Globus pallidus (tissue), 1 donor: Measurements from ENCODE around the gene TERB2.
"Not testable (repeated sequence)": the region's sequence is repeated elsewhere in the genome, so short reads cannot be mapped to it uniquely, and the experiment has no call there.

Source experiments
- DNase-seq: peaks from one replicate; pipeline ENCODE4 v3.0.0-alpha.2; 2015; ENCODE audit warnings: low spot score

TERB2 gene, protein sequence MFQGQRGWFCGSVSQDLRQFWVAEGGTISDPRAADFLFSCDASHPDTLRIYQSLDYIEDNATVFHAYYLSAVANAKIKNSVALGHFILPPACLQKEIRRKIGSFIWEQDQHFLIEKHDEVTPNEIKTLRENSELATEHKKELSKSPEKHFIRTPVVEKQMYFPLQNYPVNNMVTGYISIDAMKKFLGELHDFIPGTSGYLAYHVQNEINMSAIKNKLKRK

DNA sequence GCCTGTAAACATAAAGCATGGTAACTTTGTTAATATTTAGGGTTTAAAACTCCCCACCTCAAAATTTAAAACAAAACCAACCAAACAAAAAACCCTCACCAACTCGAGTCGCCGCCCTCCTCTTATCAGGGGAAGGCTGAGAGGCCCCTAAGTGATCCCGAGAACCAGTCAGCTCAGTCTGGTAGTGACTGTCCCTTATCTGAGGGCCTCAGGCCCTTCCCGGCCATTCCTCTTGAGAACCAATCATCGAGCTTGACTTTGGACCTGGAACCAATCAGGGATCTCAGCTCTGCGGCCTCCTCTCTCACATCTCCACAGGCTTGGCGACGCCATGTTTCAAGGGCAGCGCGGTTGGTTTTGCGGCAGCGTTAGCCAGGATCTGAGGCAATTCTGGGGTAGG lies at the start of gene TERB2:
TERB2 (plus strand) TSS at position 300 of the 400 bp plus-strand sequence; CDS start at position 332, 32 bp downstream.
- DNase-seq, result no peak

DNA sequence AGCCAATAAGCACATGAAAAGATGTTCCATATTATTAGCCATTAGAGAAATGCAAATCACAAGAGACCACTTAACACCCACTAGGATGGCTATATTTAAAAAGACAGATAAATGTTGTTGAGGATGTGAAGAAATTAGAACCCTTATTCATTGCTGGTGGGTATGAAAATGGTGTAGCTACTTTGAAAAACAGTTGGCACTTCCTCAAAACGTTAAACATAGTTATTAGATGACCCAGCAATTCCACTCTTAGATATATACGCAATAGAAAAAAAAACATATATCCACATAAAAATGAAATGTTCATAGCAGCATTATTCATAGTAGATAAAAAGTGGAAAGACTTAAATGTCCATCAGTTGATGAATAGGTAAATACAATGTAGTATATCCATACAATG lies 47.1 kb upstream of the TERB2 start:
- DNase-seq, result no peak

DNA sequence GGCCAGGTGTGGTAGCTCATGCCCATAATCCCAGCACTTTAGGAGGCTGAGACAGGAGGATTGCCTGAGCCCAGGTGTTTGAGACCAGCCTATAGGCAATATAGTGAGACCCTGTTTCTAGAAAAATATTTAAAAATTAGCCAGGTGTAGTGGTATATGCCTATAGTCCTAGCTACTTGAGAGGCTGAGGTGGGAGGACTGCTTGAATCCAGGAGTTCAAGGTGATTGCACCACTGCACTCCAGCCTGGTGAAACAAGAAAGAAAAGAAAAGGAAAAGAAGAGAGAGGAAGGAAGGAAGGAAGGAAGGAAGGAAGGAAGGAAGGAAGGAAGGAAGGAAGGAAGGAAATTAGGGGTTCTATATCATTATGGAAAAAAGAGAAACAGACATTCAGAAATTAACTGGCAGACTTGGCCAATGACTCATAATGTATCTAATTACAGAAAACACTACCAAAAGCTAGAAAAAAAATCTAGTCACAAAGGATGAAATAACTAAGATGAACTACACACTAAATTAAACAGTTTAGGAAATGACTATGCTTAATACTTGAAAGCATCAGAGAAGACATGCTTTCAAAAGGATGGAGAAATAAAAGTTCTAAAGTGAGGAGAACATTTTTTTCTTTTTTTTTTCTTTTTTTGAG lies 45.4 kb upstream of the TERB2 start:
- DNase-seq, result no peak

DNA sequence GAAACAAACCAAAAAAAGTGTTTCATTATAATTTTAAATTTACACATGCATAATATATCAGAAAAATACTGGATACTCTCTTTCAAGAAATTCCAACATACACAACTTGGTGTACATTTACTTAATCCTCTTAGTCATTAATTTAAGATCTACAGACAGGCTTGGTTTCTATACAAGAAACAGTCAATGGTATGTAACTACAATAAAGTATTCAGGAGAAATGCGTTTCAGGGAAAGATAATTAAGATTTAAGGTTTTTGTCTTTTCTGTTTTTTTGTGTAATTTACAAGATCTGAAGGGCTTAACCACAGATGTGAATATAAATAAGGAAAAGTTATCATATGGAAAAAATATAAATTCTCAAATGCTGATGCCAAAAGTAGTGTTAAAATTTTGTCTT lies 44.3 kb upstream of the TERB2 start:
- DNase-seq, result not testable (repeated sequence)

DNA sequence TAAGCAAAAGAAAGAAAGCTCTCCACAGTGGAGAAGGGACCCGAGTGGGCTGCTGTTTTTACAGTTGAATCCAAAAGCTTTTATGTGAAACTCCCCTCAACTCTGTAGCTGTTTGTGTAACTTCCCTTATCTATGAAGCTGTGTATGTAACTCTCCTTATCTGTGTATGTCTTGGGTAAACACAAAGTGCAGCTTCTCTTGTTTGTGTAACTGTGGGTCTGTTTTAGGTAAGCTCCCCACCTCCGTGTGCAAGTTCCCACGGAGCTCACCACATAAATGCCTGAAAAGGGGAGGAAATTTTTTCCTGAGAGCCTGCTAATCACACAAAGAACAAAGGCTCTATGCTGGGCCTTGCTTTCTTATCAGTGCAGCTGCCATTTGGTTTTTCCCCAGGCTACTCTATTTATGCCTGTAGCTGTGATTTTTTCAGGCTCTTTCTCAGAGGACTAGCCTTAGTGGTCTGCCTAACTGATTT lies 43.5 kb upstream of the TERB2 start:
- not testable (repeated sequence) for DNase-seq

DNA sequence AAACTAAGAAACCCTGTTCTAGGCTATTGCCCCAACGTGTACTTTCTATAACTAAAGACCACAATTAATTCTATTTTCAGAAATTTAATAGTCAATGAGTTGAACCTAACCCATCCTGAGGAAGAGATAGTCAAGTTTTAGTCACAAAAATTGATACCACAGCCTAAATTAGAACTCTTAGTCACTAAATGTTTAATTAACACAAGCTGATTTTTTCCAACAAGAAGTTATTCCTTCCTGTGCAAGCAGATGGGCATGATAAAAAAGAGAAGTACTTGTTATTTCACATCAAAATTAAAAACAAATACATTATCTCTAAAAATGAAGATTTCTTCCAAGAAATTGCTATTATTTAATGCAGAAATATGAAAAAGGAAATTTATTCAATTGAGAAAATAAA lies 38.4 kb upstream of the TERB2 start:
- DNase-seq, result no peak

DNA sequence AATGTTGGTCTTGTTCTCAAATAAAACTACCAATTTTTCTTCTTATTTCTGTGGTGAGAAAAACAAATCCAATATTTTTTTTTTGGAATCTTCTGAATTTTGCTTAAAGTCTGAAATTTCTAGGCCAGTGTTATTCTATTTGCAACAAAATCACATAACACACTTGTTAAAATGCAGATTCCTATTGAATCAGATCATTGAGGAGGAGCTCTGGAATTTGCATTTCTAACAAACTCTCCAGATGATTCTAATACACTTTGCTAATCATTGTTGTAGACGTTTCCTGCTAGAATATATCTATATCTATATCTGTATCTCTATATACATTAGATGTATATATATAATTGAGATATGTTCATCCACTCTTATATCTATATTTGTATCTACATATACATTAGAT lies 27.8 kb upstream of the TERB2 start:
- DNase-seq, result not testable (repeated sequence)

DNA sequence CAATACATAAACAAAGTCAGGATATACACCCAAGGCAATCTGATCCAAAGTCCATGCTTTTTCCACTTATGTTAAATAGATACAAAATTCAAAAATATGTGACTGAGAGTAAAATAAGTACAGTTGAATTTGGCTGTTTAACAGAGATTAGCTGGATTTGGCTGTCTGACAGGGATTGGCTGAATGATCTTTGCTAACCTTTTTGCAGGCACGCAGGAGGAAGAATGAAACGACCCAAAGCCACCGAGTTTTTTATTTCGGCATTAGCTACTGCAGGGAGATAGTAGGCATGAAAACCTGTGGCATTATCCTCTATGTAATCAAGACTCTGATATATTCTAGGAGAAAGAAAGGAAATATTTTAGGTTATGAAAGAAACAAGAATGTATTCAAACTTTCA lies 26.2 kb upstream of the TERB2 start:
- not testable (repeated sequence) for DNase-seq

DNA sequence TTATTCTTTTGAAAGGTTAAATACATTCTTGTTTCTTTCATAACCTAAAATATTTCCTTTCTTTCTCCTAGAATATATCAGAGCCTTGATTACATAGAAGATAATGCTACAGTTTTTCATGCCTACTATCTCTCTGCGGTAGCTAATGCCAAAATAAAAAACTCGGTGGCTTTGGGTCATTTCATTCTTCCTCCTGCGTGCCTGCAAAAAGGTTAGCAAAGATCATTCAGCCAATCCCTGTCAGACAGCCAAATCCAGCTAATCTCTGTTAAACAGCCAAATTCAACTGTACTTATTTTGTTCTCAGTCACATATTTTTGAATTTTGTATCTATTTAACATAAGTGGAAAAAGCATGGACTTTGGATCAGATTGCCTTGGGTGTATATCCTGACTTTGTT lies 1.8 kb downstream of the TERB2 start:
- not testable (repeated sequence) for DNase-seq

DNA sequence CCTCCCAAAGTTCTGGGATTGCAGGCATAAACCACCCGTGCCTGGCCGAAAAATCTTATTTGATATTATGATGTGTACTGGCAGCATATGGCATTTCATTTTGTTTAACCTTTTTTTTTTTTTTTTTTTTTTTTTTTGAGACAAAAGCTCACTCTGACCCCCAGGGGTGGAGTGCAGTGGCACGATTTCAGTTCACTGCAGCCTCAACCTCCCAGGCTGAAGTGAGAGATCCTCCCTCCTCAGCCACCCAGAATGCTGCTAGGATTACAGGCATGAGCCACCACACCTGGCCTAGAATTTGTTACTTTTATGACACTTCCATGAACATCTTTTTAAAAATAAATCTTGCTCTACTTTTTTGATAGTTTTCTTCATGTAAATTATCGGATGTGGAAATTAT lies 12.0 kb downstream of the TERB2 start:
- DNase-seq, result no peak

DNA sequence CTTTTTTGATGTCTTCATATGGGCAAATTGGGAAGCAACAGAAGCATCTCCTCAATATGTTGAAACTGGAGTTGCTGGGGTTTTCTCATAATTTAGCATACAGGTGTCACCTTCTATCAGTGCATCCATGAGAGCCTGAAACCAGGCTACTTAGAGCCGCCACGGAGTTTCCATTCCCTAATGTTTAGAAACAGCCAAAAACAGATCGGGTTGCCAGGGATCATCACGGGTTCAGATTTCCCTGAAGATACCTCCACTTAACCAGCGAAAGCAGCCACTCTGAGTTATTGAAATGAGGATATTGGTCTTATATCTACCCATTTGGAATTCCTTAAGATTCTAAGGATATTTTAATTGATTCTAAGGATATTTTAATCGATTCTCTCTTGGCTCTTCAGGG lies 14.5 kb downstream of the TERB2 start:
- no peak for DNase-seq

DNA sequence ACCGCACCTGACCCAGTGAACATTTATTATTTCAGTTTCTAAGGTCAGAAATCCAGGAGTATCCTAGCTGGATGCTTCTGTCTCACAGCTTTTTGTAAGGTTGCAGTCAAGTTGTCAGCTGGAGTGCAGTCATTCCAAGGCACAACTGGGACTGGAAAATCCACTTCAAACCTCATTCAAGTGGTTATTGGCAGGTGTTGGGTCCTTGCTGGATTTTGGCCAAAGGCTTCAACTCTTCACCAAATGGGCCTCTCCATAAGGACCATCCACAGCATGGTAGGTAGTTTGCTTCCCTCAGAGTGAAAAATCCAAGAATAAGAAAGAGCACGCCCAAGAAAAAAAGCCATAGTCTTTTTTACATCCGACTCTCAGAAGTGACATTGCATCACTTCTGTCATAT lies 19.7 kb downstream of the TERB2 start:
- DNase-seq, result not testable (repeated sequence)

DNA sequence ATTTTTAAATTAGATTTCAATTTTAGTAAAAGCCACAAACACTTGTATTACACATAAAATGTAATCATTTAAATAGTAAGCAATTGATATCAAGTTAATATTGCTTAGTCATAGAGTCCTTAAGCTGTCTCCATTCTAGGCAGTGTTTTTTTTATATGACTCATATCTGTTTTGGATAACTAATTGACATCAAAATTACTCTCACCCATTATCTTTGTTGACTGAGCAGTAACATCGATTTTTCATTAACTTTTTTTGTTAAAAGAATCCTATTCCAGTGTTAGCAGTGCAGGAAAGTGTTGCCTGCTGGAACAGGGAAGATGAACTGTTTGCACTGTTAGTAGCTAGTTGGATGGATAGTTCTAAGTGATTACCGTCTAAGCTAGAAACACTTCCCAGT lies 21.3 kb downstream of the TERB2 start:
- not testable (repeated sequence) for DNase-seq

DNA sequence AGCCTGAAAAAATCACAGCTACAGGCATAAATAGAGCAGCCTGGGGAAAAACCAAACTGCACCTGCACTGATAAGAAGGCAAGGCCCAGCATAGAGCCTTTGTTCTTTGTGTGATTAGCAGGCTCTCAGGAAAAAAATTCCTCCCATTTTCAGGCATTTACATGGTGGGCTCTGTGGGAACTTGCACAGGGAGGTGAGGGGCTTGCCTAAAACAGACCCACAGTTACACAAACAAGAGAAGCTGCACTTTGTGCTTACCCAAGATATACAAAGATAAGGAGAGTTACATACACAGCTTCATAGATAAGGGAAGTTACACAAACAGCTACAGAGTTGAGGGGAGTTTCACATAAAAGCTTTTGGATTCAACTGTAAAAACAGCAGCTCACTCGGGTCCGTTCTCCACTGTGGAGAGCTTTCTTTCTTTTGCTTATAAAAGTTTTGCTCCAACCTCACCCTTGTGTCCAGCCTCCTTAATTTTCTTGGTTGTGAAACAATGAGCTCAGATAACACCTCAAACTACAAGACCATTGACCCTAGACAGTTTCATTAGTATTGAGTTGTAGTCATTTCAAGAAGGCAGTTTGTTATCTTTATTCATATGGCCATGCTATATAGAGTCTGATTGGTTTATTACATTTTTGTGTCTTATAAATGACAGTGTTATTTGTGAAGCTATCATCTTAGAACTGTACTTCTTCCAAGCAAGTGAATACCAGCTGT lies 23.3 kb downstream of the TERB2 start:
- DNase-seq, result not testable (repeated sequence)

DNA sequence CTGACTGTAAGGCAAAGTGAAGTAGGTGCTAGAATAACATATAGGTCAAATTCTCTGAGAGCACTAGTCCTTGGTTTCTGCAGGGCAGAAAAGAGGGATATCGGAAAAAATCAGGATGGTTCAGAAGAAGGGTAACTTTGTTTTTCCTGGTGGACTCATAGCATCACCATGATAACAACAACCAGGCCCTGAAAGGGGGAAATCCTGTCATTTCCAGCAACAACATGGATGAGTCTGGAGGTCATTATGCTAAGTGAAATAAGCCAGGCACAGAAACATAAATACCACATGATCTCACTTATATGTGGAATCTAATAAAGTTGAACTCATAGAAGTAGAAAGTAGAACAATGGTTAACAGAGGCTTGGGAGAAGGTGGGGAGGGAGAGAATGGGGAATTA lies 27.7 kb downstream of the TERB2 start:
- DNase-seq, result not testable (repeated sequence)

DNA sequence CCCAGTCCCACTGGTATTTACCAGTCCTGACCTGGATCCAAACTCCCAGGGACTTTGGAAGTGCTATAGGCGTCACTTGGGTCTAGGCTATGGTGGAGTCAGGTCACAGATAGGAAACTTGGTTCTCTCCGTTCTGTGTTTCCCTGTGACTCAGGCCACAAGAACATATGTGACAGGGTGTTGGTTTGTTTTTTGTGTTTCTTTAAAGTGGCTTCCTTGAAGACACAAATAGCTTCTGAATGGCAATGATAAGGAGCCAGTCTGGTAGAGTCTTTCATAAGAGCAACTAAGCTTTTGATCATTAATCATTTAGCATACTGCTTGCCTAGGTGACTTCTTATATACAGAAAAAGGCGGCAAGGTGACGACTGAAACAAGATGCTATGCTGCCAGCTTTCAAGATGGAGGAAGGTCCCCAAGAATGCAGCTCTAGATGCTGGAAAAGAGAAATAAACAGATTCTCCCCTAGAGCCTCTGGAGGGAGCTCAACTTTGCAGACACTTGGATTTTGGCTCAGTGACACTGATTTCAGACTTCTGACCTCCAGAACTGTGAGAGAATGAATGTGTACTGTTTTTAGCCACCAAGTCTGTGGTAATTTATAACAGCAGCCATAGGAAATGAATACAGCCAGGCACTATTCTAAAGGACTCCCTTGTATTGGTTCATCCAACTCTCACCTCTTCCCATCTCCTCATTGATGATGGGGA lies 30.0 kb downstream of the TERB2 start:
- not testable (repeated sequence) for DNase-seq

DNA sequence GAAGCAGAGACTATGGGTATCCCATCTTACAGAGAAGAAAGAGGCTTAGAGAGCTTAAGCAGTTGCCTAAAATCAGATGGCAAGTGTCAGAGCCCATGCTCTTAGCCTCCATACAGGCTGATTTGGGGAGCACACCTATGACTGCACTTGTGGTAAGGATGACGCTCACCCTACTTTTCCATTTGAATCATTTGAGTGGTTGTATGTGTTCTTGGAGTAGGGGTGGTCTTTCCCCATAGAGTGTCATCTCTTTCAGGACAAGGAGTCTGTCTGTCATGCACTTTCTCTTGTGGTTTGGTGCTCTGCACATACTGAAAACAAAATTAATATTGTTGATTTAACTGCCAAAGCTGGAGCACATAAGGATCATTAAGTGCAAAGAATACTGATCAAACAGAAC lies 31.2 kb downstream of the TERB2 start:
- not testable (repeated sequence) for DNase-seq

DNA sequence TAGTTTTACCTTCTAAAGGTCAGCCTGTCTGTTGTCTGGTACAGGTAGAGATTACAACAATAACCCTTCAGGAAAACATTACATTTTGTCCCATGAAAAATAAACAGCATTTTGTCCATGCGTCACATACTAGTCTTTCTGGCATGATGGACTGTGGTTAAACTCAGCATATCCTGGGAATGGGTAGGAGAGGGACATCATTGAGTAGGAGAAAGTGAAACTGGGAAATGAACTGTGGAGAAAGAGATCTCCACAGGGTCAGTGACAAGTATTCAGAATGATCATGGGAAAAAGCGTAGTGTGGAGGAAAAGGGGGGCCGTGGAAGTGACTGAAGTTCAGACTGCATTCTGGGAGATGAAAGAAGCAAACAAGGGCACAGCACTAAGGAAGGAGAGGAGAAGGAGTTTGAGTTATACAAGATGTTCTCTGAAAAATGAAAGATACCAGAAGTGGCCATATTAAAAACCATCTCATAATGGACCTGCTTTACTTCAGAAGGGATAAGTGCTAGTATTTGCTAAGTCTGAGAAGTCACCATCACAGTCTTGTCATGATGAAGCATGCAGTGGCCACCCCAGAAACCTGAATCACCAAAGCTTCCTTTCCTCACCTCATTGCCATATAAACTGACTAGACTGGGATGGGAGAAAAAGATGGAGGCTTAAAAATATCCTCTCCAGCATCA lies 31.8 kb downstream of the TERB2 start:
- not testable (repeated sequence) for DNase-seq

DNA sequence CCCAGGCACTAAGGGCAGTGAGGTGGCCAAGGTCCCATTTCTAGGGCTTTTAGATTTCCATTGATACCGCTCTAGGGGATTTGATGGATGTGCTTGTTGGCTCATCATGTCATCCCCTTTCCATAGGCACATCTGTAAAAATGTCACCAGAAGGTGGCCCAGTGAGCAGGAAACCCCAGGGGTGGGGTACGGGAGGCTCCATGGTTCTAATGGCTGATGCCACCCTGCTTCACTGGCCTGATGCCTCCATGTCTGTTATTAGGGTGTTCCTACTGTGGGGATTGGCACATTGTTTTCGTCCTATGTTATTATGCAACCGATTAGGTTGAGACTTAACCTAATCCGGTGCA lies 32.4 kb downstream of the TERB2 start:
- not testable (repeated sequence) for DNase-seq

DNA sequence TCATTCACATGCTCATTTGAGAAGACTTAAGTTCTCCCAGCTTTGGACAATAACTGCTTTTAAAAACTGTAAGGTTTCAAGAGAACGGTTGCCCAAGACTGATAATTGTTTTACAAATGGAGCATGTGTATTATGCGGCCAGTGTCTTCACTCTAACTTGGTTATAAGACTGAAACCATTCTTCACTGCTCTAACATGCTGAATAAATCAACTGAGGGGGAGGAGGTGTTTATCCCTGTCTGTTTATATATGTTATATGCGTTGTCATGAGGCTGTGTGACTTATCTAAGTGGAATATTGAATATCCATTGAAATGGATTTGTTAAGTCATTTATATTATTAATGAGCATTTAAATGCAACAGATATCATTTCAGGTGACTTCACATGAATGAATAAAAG lies 41.1 kb downstream of the TERB2 start:
- not testable (repeated sequence) for DNase-seq

DNA sequence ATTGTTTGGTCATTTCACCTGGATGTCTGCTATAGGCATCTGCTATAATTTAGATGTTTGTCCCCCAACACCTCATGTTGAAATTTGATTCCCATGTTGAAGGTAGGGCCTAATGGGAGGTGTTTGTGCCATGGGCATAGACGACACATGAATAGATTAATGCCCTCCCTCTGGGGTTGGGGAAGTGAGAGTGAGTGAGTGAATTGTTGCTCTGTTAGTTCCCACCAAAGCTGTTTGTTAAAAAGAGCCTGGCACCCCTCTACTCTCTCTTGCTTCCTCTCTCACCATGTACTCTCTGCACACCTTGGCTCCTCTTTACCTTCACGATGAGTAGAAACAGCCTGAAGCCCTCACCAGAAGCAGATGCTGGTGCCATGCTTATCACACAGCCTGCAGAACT lies 42.6 kb downstream of the TERB2 start:
- no peak for DNase-seq

DNA sequence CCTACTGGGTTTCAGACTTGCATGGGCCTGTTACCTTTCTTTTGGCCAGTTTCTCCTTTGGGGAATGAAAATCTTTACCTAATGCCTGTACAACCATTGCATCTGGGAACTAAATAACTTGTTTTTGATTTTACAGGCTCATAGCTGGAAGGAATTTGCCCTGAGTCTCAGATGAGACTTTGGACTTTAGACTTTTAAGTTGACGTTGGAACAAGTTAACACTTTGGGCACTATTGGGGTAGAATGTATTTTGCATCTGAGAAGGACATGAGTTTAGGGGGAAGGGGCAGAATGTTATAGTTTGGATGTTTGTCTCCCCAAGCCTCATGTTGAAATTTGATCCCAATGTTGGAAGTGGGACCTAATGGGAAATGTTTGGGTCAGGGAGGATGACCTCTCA lies 44.7 kb downstream of the TERB2 start:
- not testable (repeated sequence) for DNase-seq
